ACHN (cell line): ENCODE measurements around the gene DHX38.

Source experiments
- DNase-seq: peaks from one replicate; pipeline ENCODE4 v3.0.0-alpha.2; 2015
- in situ Hi-C: cut with HindIII; loops from 2 replicates; pipeline ENCODE4 v1.10.0; 2017; ENCODE audit warnings: low sequenced_read_pairs, low pct_ligation_motif_present, low pct_unique_long_range_greater_than_20kb

Gene DHX38

DNA sequence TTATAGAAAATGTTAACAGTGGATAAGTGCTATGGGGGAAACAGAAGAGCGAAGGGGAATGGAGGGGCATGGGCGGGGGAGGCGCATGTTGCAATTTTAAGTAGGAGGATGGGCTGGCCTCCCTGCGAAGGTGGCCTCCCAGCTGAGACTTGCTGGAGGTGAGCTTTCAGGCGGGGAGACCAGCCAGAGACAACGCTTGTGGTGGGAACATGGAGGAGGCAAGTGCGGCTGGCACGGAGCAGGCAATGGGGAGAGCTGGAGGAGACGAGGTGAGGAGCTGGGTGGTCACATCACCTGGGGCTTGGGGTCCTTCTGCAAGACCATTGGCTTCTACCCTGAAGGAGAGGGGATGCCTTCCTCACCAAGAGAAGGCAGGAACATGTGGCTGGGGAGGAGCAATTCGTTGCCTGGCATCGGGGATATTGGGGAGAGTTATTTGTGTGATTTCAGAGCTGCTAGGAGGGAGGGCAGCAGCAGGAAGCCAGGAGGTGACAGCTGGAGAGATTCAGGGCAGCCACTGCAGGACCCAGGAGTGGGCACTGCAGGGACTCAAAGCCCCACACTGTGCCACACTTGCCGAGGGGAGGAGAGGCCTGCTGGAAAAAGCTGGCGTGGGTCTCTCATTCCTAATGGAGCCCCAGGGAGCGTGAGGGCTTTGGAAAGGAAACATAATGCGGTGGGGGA, 43.9 kb downstream of the DHX38 start:
- in situ Hi-C loops = loop anchor here (25.0 kb wide), 1 partner anchor 325 kb away; no protein-coding TSS in a partner anchor
- DNase-seq = no peak

DNA sequence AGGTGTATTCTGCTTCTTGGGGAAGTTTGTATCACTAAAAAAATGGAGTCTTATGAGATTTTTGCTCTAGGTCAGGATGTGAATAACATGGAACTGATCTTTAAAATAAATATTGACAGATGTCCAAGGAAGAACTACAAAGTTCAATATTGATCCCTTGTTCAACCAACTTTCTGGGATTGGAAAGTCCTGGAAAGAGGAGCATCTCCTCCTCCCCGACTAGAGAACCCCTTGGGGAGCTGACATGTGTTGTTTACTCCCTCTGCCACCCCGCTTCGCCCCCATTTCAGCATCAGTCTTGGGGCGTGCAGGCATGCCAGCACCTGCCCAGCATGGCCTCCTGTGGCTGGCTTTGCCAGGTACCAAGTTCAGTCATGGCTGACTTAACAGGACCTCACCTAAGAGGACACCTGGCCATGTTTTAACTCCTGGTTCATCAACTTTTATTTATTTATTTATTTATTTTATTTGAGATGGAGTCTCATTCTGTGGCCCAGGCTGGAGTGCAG, 44.5 kb downstream of the DHX38 start:
- no peak for DNase-seq
- in situ Hi-C loops = loop anchor here (25.0 kb wide), 1 partner anchor 324 kb away; no protein-coding TSS in a partner anchor

DNA sequence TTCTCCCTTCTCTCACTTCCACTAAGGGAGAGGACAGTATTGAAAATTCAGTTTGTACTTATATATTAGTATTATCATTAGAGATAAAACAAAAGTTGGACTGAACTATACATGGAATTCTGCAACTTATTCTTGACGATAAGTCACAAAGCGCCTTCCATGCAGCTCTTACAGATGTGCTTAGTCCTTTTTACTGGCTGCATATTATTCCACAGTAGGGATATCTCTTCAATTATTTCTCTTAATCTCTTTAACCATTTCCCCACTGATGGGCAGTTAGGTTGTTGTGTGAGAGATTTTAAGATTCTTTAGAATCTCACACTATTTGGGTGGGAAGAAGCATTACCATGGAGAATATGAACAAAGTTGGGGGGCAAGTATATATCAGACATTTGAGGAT, 46.3 kb downstream of the DHX38 start:
- no peak for DNase-seq
- in situ Hi-C loops = loop anchor here (25.0 kb wide), 1 partner anchor 322 kb away; no protein-coding TSS in a partner anchor

DNA sequence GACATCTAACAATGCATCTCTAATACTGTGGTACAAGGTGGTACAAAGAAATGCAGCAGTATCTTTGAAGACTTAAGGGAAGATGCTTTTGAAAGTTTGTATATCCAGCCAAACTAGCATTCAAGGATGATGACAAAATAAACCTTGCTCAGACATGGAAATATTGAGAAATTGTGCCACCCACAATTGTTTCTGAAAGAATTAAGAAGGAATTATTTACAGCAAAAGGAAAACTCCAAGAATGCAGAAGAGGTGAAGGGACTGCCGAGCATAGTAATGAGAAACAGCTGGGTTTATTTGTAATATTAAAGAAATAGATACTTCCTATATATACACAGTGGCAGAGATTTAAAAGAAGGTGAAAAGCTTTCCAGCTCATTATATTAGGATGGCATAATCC, 48.8 kb downstream of the DHX38 start:
- no peak for DNase-seq
- in situ Hi-C loops = loop anchor here (25.0 kb wide), 1 partner anchor 320 kb away; no protein-coding TSS in a partner anchor

DNA sequence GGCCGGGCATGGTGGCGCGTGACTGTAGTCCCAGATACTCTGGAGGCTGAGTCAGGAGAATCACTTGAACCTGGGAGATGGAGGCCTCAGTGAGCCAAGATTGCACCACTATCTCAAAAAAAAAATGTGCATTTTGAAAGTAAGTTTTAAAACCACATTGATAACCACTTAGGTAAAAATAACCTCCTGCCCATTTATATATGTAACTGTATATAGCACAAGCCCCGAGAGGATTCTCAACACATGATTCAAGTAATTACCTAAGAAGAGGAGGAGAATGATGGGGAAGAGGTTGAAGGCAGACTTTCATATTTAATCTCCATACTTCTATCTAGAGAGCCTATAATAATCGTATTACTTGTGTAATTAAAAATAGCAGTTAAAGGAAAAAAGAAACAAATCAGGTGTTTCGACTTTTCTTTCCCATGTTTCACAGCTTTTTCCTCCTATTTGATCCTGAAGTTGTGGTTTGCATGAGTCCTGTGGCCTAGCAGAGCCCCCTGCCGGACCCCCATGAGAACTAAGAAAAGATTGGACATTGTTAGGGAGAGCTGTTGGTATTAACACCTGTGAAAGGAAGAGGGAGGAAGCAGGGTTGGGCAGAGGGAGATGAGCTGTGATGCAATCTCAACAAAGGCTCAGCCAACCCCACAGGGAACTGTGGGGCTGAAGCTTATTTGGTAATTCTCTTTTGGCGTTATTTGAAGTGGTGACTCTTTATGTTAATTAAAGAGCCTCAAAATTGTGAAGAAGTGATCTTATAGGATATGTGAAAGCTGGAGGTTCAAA, 56.2 kb downstream of the DHX38 start:
- in situ Hi-C loops = loop anchor here (25.0 kb wide), 1 partner anchor 312 kb away; no protein-coding TSS in a partner anchor
- no peak for DNase-seq

DNA sequence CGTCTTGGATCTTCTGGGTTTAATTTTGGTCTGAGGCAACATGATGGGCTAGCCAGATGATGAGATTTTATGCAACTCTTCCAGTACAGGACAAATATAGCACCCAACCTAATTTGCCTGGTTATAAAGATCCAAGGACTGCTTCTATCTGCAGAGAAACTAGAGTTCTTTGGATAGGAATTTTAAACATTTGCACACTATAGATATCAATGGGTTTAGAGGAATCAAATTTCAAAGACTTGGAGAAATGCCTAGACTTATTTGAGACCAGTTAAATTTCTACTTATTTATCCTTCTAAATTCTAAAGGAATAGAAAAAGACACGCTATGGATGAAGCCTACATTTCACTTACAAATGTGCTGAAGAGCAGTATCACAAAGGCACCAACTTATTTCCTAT, 65.7 kb downstream of the DHX38 start:
- in situ Hi-C loops = no loop called here

DNA sequence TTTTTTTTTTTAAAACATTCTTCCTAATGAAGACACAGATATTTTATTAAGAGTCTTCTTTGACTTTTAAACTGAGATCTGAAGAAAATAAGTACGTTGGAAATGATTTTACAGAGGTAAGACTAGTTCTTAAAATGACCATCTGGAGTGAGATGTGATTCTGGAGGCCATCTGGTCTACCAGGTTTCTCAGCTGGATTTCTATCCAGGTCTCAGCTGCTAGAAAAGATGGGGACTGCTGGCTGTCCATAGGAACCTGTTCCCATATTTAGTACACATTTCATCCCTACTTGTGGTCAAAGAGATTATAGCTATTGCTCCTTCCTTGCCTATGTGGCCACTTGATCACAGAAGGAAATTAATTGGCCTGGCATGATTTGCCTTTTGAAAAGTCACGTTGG, 66.2 kb downstream of the DHX38 start:
- no peak for DNase-seq
- in situ Hi-C loops = no loop called here

More for the DNA sequence above, 65.7 kb downstream of the DHX38 start:
- DNase-seq = no peak

DNA sequence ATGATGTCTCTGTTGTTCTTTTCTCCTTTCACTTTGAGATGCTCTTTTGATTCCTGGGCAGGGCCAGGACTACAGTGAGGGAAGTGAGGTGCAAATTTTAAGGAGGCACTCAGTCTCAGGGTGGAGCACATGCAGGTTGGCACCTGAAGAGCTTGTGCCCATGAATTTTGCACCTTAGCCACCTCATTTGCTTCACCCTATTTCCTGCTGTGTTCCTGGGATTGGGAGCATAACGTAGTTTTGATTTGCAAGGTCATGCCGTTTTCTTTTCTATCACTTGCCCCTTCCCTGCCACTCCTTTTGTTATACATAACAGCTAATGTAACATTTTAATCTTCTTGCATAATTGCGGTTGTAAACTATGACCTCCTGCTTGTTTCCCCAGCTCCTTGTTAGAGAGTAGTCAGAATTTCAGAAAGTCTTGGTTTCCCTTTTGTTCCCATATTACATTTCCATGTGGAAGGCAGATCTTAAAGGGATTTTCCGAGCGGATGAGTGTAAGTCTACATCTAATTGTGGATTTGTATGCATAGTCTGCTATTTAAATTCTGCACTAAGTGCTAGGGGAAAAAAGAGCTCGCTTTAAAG, 68.6 kb downstream of the DHX38 start:
- in situ Hi-C loops = no loop called here
- no peak for DNase-seq
